ENCODE measurements around the gene BAAT. TPM values are rescaled to one million over a fixed set of nuclear protein-coding genes. Genes with fewer than 3 reads are reported as not detected.

The BAAT gene
- total and polyA plus RNA-seq, 2 donors = 0.06 TPM; not detected in 1

- DNase-seq (ENCODE audit: extremely low spot score) = no peak
- no peak overlapping the region for H3K4me3 ChIP-seq (ENCODE audit: low read depth, low read length)
- no peak overlapping the region for H3K27ac ChIP-seq (ENCODE audit: low read depth)
- no peaks in the 10 kb centered on the region for H3K36me3 ChIP-seq (ENCODE audit: insufficient read depth)
- no peaks in the 10 kb centered on the region for H3K4me1 ChIP-seq (ENCODE audit: insufficient read depth)
Observed at GRCh38 chr9:101365181-101365580, 19.6 kb downstream of the BAAT start.

GRCh38 chr9:101362450-101362849, 22.4 kb downstream of the BAAT start:
- Histone ChIP-seq H3K4me3 (ENCODE audit: low read depth, low read length) (no peak overlapping the region), H3K36me3 (ENCODE audit: insufficient read depth) (no peaks in the 10 kb centered on the region), H3K27ac (ENCODE audit: low read depth) (no peak overlapping the region), H3K4me1 (ENCODE audit: insufficient read depth) (no peaks in the 10 kb centered on the region)
- DNase-seq (ENCODE audit: extremely low spot score) = no peak
- 84% methylated on average over 5 of the region's 5 CpGs for WGBS

- no peak for DNase-seq (ENCODE audit: extremely low spot score)
- Histone ChIP-seq H3K4me1 (ENCODE audit: insufficient read depth) (no peaks in the 10 kb centered on the region), H3K4me3 (ENCODE audit: low read depth, low read length) (no peak overlapping the region), H3K27ac (ENCODE audit: low read depth) (no peak overlapping the region), H3K36me3 (ENCODE audit: insufficient read depth) (no peaks in the 10 kb centered on the region)
Observed at GRCh38 chr9:101360647-101361046, 24.2 kb downstream of the BAAT start.

DNA sequence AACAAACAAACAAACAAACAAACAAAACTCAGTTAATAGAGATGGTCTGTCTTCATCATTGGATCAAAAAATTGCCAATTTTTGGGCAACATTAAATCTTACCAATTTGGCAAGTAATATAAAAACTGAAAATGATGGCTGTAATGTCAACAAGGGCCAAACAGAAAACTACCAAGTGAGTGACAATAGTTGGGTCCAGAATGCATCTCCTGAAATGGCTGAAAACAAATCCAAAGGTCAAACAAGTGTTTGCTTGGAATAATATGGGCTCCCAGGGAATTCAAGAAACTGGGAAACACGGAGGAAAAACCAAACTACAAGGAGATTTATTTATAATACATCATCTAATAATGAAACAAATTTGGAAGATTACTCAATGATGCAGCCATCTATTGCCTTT, 25.1 kb downstream of the BAAT start:
- no peaks in the 10 kb centered on the region for H3K4me1 ChIP-seq (ENCODE audit: insufficient read depth)
- WGBS = 71% methylated on average over 1 of the region's 1 CpG
- H3K27ac ChIP-seq (ENCODE audit: low read depth) = no peak overlapping the region
- no peaks in the 10 kb centered on the region for H3K36me3 ChIP-seq (ENCODE audit: insufficient read depth)
- DNase-seq (ENCODE audit: extremely low spot score) = no peak
- H3K4me3 ChIP-seq (ENCODE audit: low read depth, low read length) = no peak overlapping the region

- no peak for DNase-seq (ENCODE audit: extremely low spot score)
- WGBS = 51% methylated on average over 1 of the region's 1 CpG
- Histone ChIP-seq H3K4me3 (ENCODE audit: low read depth, low read length) (no peak overlapping the region), H3K27ac (ENCODE audit: low read depth) (no peak overlapping the region), H3K4me1 (ENCODE audit: insufficient read depth) (no peaks in the 10 kb centered on the region), H3K36me3 (ENCODE audit: insufficient read depth) (no peaks in the 10 kb centered on the region)
Observed at GRCh38 chr9:101356619-101357018, 28.2 kb downstream of the BAAT start.

GRCh38 chr9:101354765-101355708, 29.8 kb downstream of the BAAT start:
- H3K27ac ChIP-seq (ENCODE audit: low read depth) = no peak overlapping the region
- 70% methylated on average over 7 of the region's 7 CpGs for WGBS
- DNase-seq (ENCODE audit: extremely low spot score) = no peak

GRCh38 chr9:101354143-101354764, 30.6 kb downstream of the BAAT start:
- 80% methylated on average over 5 of the region's 5 CpGs for WGBS
- no peak overlapping the region for H3K27ac ChIP-seq (ENCODE audit: low read depth)
- no peak overlapping the region for H3K4me3 ChIP-seq (ENCODE audit: low read depth, low read length)
- no peaks in the 10 kb centered on the region for H3K4me1 ChIP-seq (ENCODE audit: insufficient read depth)
- DNase-seq (ENCODE audit: extremely low spot score) = no peak
- no peaks in the 10 kb centered on the region for H3K36me3 ChIP-seq (ENCODE audit: insufficient read depth)

More at GRCh38 chr9:101354765-101355708, 29.8 kb downstream of the BAAT start:
- Histone ChIP-seq H3K4me3 (ENCODE audit: low read depth, low read length) (no peak overlapping the region), H3K4me1 (ENCODE audit: insufficient read depth) (no peaks in the 10 kb centered on the region), H3K36me3 (ENCODE audit: insufficient read depth) (no peaks in the 10 kb centered on the region)

DNA sequence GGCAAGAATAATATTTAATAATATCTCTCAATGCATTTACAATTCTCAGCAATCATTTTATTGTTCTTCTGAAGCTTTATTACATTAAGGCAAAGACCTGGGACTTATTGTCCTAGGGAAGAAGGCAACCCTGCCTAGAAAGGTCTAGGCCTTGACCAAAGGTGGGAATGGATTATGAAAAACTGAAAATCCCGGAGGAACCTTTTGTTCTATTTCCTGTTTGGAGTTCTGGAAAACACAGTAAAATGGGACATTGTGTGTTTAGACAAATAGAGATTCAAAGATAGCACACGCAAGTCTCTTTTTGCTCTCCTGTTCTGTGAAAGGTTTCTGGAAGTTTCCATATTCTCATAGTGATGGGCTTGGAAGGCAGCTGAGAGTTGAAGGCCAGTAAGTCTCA, 31.1 kb downstream of the BAAT start:
- no peak for DNase-seq (ENCODE audit: extremely low spot score)
- 78% methylated on average over 2 of the region's 2 CpGs for WGBS
- Histone ChIP-seq H3K4me3 (ENCODE audit: low read depth, low read length) (no peak overlapping the region), H3K36me3 (ENCODE audit: insufficient read depth) (no peaks in the 10 kb centered on the region), H3K4me1 (ENCODE audit: insufficient read depth) (no peaks in the 10 kb centered on the region), H3K27ac (ENCODE audit: low read depth) (no peak overlapping the region)

- DNase-seq (ENCODE audit: extremely low spot score) = no peak
- no peaks in the 10 kb centered on the region for H3K36me3 ChIP-seq (ENCODE audit: insufficient read depth)
- H3K4me3 ChIP-seq (ENCODE audit: low read depth, low read length) = no peak overlapping the region
- H3K4me1 ChIP-seq (ENCODE audit: insufficient read depth) = no peaks in the 10 kb centered on the region
- H3K27ac ChIP-seq (ENCODE audit: low read depth) = no peak overlapping the region
- 75% methylated on average over 6 of the region's 6 CpGs for WGBS
Observed at GRCh38 chr9:101352892-101353463, 31.8 kb downstream of the BAAT start.

- no peaks in the 10 kb centered on the region for H3K36me3 ChIP-seq (ENCODE audit: insufficient read depth)
- H3K4me3 ChIP-seq (ENCODE audit: low read depth, low read length) = no peak overlapping the region
- H3K27ac ChIP-seq (ENCODE audit: low read depth) = no peak overlapping the region
- H3K4me1 ChIP-seq (ENCODE audit: insufficient read depth) = no peaks in the 10 kb centered on the region
- no peak for DNase-seq (ENCODE audit: extremely low spot score)
- 78% methylated on average over 1 of the region's 1 CpG for WGBS
Observed at GRCh38 chr9:101350285-101350684, 34.5 kb downstream of the BAAT start.

DNA sequence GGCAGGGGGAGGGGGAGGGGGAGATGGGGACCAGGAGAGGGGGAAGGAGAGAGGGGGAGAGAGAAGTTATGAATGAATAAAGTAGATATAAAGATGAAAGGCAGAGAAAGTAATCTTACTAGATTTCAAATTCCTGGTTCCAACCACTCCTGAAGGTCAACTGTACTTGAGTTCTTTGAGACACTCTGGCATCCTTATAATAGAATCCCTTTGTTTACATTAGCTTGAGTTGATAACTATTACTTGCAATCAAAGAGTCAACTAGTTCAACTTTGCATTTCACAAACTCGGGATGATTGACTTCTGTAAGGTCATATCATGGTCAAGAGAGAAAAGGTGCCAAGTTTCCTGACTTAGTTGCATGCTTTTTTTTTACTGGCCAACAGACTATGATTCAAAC, 42.2 kb downstream of the BAAT start:
- Histone ChIP-seq H3K4me3 (ENCODE audit: low read depth, low read length) (no peak overlapping the region), H3K4me1 (ENCODE audit: insufficient read depth) (no peaks in the 10 kb centered on the region), H3K36me3 (ENCODE audit: insufficient read depth) (no peaks in the 10 kb centered on the region), H3K27ac (ENCODE audit: low read depth) (no peak overlapping the region)
- 52% methylated on average over 1 of the region's 1 CpG for WGBS
- no peak for DNase-seq (ENCODE audit: extremely low spot score)

- DNase-seq (ENCODE audit: extremely low spot score) = no peak
- Histone ChIP-seq H3K4me3 (ENCODE audit: low read depth, low read length) (no peak overlapping the region), H3K36me3 (ENCODE audit: insufficient read depth) (no peaks in the 10 kb centered on the region), H3K27ac (ENCODE audit: low read depth) (no peak overlapping the region), H3K4me1 (ENCODE audit: insufficient read depth) (no peaks in the 10 kb centered on the region)
Observed at GRCh38 chr9:101341958-101342357, 42.8 kb downstream of the BAAT start.

- no peak for DNase-seq (ENCODE audit: extremely low spot score)
- no peak overlapping the region for H3K27ac ChIP-seq (ENCODE audit: low read depth)
- 85% methylated on average over 2 of the region's 2 CpGs for WGBS
- no peaks in the 10 kb centered on the region for H3K36me3 ChIP-seq (ENCODE audit: insufficient read depth)
- no peak overlapping the region for H3K4me3 ChIP-seq (ENCODE audit: low read depth, low read length)
- no peaks in the 10 kb centered on the region for H3K4me1 ChIP-seq (ENCODE audit: insufficient read depth)
Observed at GRCh38 chr9:101337237-101337636, 47.6 kb downstream of the BAAT start.

DNA sequence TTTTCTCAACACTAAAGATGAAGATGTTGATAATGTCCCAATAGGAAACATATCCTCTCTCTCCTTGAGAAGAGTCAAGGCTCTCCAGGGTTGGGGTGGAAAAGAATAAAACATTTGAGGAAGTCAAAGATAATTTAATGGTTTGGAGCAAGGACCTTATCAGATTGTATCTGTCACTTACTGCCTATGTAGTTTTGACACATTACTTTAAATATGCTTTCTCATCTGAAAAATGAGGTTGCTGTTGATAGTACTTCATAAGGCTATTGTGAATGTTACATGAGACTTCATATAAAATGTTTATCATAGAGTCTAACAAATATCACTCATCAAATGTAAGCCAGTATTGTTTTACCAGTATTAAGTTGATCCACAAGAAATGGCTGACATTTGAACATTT, 48.7 kb downstream of the BAAT start:
- no peak overlapping the region for H3K4me3 ChIP-seq (ENCODE audit: low read depth, low read length)
- H3K36me3 ChIP-seq (ENCODE audit: insufficient read depth) = no peaks in the 10 kb centered on the region
- H3K4me1 ChIP-seq (ENCODE audit: insufficient read depth) = no peaks in the 10 kb centered on the region
- no peak for DNase-seq (ENCODE audit: extremely low spot score)
- H3K27ac ChIP-seq (ENCODE audit: low read depth) = no peak overlapping the region

All from urinary bladder (tissue), 4 donors.